NB4 (cell line): ENCODE data around the gene SPATA16.

Experiments used
- CTCF ChIP-seq: IDR thresholded peaks from one replicate; pipeline ENCODE4 v1.5.1; 2012; ENCODE audit warnings: low read depth, low read length
- POLR2A ChIP-seq: IDR thresholded peaks from 2 replicates; pipeline ENCODE4 v1.6.1; 2011; ENCODE audit warnings: mild to moderate bottlenecking; ENCODE audit not compliant: insufficient read length; ENCODE audit errors: extremely low read depth

DNA sequence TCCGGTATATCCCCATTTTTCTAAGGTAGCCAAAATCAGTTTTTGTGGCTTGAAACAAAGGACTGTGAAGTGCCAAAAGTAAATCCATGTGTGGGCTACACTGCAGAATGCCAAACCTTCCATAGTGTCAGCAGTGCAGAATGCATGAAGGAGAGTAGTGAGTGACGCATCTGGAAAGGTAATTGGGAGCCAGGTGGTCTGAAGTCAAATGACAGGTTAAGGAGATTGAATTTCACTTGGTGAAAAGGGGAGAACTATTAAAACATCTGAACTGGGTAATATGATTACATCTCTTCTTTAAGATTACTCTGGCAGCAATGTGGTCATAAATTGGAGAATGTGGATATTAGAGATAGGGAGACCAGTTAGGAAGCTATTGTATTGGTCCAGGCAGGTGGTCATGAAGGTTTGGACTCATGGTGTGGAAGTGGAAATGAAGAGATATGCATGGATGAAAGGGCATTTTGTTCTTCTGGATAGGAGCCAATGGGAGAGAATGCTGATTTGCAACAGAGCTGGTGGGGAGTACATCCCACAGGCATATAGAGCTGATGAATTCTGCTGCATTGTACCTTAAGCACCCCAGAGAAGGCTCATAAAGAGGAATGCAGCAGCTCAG lies 272.3 kb downstream of the SPATA16 start:
- TF ChIP-seq CTCF (no peak), POLR2A (no peak)
